Ascending aorta (tissue), 2 donors: ENCODE results near the gene SNRNP27. TPM values are rescaled to one million over a fixed set of nuclear protein-coding genes. Genes with fewer than 3 reads are reported as not detected.

Source experiments
- DNase-seq, 2 donors: peaks; one replicate each; pipeline ENCODE4 v3.0.0-alpha.2; 2019; ENCODE audit warnings: low spot score in 2 of 2
- H3K27ac ChIP-seq, 2 donors: fragments of 200-600 bp; sonication (generic); one replicate each; pipeline ENCODE4 v1.5.1; 2016 to 2017; ENCODE audit warnings: mild to moderate bottlenecking in 1 of 2
- H3K27me3 ChIP-seq: fragments of 200-600 bp; sonication (generic); one replicate; pipeline ENCODE4 v1.5.1; 2017
- H3K36me3 ChIP-seq, 2 donors: fragments of 200-600 bp; sonication (generic); one replicate each; pipeline ENCODE4 v1.5.1; 2016
- H3K4me1 ChIP-seq, 2 donors: fragments of 200-600 bp; sonication (generic); one replicate each; pipeline ENCODE4 v1.5.1; 2016 to 2017; ENCODE audit warnings: mild to moderate bottlenecking in 1 of 2
- H3K4me3 ChIP-seq, 2 donors: fragments of 200-600 bp; sonication (generic); one replicate each; pipeline ENCODE4 v1.5.1; 2016 to 2017; ENCODE audit warnings: mild to moderate bottlenecking in 1 of 2
- H3K9me3 ChIP-seq, 2 donors: fragments of 200-600 bp; sonication (generic); one replicate each; pipeline ENCODE4 v1.5.1; 2016
- intact Hi-C: fragments of 100-400 bp; cut with DNase I; formaldehyde crosslinking; loops from one replicate; pipeline ENCODE4 v1.15.1; 2023
- total RNA-seq: library from RNA; depleted of rRNA; stranded (reverse); fragments of >200 nt; gene quantifications from one replicate; pipeline ENCODE4 v1.1.0, GENCODE V29; 2016
- TF ChIP-seq, protein P1 (sequence below), 3 experiments: fragments of 200-600 bp in 2 of 3; fragments of 450-650 bp in 1 of 3; sonication (generic) in 2 of 3; IDR thresholded peaks; one replicate each; pipeline ENCODE4 v1.5.1; 2016 to 2019; ENCODE audit warnings: antibody characterized with exemption in 3 of 3, mild to moderate bottlenecking in 1 of 3, moderate library complexity in 1 of 3

Gene SNRNP27
- total RNA-seq, 1 donor from 2014 or later: 157 TPM

DNA sequence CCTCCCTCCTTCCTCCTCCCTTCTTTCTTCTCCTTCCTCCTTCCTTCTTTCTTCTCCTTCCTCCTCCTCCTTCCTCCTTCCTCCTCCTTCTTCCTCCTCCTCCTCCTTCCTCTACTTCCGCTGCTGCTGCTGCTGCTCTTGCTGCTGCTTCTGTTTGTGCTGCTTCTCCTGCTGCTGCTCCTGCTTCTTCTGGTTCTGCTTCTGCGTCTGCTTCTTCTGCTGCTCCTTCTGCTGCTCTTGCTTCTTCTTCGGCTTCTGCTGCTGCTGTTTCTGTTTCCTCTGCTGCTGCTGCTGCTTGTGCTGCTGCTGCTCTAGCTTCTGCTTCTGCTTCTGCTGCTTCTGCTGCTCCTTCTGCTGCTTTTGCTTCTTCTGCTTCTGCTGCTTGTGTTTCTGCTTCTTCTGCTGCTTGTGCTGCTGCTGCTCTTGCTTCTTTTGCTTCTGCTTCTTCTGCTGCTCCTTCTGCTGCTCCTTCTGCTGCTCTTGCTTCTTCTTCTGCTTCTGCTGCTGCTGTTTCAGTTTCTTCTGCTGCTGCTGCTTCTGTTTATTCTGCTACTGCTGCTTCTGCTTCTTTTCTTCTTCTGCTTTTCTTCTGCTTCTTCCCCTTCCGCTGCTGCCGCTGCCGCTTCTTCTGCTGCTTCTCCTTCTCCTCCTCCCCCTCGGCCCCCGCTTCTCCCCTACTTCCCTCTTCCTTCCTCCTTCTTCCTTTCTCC, 8.6 kb downstream of the SNRNP27 start:
- Histone ChIP-seq H3K4me1 (no peaks in the 10 kb centered on the region), H3K36me3 (peaks cover 44 to 87% of the 10 kb centered on the region in 2 donors), H3K4me3 (no peak overlapping the region), H3K27me3 (no peaks in the 10 kb centered on the region), H3K27ac (no peak overlapping the region), H3K9me3 (no peaks in the 10 kb centered on the region)
- TF ChIP-seq, protein P1, sequence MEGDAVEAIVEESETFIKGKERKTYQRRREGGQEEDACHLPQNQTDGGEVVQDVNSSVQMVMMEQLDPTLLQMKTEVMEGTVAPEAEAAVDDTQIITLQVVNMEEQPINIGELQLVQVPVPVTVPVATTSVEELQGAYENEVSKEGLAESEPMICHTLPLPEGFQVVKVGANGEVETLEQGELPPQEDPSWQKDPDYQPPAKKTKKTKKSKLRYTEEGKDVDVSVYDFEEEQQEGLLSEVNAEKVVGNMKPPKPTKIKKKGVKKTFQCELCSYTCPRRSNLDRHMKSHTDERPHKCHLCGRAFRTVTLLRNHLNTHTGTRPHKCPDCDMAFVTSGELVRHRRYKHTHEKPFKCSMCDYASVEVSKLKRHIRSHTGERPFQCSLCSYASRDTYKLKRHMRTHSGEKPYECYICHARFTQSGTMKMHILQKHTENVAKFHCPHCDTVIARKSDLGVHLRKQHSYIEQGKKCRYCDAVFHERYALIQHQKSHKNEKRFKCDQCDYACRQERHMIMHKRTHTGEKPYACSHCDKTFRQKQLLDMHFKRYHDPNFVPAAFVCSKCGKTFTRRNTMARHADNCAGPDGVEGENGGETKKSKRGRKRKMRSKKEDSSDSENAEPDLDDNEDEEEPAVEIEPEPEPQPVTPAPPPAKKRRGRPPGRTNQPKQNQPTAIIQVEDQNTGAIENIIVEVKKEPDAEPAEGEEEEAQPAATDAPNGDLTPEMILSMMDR (IDR thresholded peaks at IDR 0.05): no peak
- peak in 1 of 2 donors; percentile 67 for DNase-seq
- intact Hi-C loops: no loop called here

DNA sequence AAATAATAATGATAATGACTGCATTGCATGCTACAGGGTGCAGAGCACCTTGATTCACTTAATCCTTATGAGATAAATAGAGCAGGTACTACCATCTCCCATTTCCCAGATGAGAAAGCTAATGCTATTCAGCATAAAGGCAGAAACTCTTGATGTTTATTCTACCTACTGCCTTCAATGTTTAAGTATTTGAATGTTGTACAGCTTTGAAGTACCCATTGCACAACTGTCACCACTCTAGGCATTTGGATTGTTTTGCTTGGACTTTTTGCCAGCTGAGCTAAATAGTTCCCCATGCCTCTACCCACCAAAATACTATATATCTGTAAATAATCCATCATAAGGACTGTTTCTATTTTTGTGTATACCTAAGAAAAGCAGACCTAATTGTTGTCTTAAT, 13.5 kb downstream of the SNRNP27 start:
- intact Hi-C loops: no loop called here
- no peak overlapping the region for H3K4me3 ChIP-seq
- no peaks in the 10 kb centered on the region for H3K4me1 ChIP-seq
- no peak overlapping the region for H3K27ac ChIP-seq
- no peak for DNase-seq
- no peaks in the 10 kb centered on the region for H3K9me3 ChIP-seq
- H3K36me3 ChIP-seq: peaks cover 41 to 70% of the 10 kb centered on the region in 2 donors
- no peaks in the 10 kb centered on the region for H3K27me3 ChIP-seq
- TF ChIP-seq, protein P1 (IDR thresholded peaks at IDR 0.05): no peak

DNA sequence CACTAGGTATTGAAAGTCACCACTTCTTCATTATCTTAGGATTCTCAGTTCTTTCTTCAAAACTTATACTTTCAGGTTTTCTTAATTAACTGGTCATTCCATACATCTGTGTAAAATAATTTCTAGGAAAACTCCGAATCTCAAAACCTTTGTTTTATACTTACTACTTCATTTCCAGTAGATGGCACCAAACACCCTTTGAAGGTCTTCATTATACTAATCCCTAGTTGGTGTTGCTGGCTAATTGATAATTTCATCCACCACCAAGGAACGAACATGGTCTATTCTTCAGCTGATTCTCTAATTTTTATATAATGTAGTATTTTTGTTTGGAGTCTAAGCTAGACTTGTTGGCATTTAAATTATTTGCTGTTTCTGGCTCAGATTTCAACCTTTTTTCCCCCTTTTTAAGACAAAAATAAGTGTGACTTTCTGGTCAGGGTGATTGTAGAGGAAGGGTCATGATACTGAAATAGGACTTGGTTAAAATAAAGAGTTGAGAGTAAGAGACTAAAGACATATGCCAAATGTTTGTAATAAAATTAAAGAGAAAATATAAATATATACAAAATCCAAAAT, 18.3 kb downstream of the SNRNP27 start:
- no peaks in the 10 kb centered on the region for H3K27me3 ChIP-seq
- TF ChIP-seq, protein P1 (IDR thresholded peaks at IDR 0.05): peak in 2 of 3 experiments; percentile 42 to 72
- no peak for DNase-seq
- intact Hi-C loops: loop anchor here (10.0 kb wide), 1 partner anchor 1313 kb away; the partner anchor contains the start of gene PAIP2B
- peak overlapping the region in 1 of 2 donors; percentile 17 for H3K27ac ChIP-seq
- H3K36me3 ChIP-seq: peaks cover 18 to 35% of the 10 kb centered on the region in 2 donors
- no peaks in the 10 kb centered on the region for H3K9me3 ChIP-seq
- H3K4me1 ChIP-seq: peaks cover 0 to 7% of the 10 kb centered on the region in 2 donors
- no peak overlapping the region for H3K4me3 ChIP-seq

DNA sequence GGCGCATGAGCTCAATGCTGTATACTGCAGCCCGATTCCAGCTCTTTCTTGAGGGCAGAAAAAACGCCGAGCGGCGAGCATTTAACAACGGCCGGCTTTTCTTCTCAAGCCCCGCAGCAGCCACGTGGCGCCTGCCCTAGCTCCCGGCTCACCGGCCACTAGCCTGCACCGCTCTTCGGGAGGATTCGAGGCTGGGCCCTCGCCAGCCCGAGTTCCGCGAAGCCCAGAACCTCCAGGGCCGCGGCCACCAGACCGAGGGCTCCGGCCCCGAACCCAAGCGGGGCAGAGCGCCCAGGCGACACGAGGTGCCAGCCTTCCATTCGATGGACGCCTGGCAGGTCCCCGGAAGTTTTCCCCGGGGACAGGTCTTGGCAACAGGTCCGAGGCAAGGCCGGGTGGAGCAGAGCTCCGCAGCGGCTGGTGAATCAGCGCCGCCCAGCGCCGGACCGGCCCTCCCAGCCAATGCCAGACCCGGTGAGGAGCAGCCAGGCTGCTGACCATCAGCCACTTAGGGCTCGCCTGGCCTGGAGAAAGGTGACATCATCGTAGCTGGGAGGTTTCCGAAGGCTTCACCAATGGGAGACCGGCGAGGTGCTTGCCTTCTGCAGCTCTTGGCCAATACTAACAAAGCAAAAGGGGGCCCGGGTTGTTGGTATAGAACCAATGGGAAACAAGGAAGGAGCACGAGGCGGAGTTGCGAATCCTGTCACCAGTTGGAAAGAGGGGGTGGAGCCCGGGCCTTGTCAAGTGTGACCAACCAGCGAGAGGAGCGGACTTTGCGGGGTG, 20.6 kb downstream of the SNRNP27 start:
- peaks cover 0 to 17% of the 10 kb centered on the region in 2 donors for H3K4me1 ChIP-seq
- H3K9me3 ChIP-seq: no peaks in the 10 kb centered on the region
- peak; percentile 100 for DNase-seq
- intact Hi-C loops: loop anchor here (1.0 to 10.0 kb wide), 9 partner anchors 114 to 1310 kb away; partner anchors contain the start of genes C2orf42, PAIP2B, PCYOX1 and SNRPG
- H3K4me3 ChIP-seq: peak overlapping the region; percentile 67 to 76
- TF ChIP-seq, protein P1 (IDR thresholded peaks at IDR 0.05): peak in 2 of 3 experiments; percentile 15 to 20
- H3K27ac ChIP-seq: peak overlapping the region; percentile 92
- H3K36me3 ChIP-seq: peaks cover 8 to 14% of the 10 kb centered on the region in 2 donors
- H3K27me3 ChIP-seq: no peaks in the 10 kb centered on the region
